DMS79 (cell line): Measurements from ENCODE around the gene CACNG7.
"Not testable (repeated sequence)": the region's sequence is repeated elsewhere in the genome, so short reads cannot be mapped to it uniquely, and the experiment has no call there.

Experiments
- DNase-seq: peaks from one replicate; lab custom pipeline; 2025; lab: John Stamatoyannopoulos, UW

Gene CACNG7

DNA sequence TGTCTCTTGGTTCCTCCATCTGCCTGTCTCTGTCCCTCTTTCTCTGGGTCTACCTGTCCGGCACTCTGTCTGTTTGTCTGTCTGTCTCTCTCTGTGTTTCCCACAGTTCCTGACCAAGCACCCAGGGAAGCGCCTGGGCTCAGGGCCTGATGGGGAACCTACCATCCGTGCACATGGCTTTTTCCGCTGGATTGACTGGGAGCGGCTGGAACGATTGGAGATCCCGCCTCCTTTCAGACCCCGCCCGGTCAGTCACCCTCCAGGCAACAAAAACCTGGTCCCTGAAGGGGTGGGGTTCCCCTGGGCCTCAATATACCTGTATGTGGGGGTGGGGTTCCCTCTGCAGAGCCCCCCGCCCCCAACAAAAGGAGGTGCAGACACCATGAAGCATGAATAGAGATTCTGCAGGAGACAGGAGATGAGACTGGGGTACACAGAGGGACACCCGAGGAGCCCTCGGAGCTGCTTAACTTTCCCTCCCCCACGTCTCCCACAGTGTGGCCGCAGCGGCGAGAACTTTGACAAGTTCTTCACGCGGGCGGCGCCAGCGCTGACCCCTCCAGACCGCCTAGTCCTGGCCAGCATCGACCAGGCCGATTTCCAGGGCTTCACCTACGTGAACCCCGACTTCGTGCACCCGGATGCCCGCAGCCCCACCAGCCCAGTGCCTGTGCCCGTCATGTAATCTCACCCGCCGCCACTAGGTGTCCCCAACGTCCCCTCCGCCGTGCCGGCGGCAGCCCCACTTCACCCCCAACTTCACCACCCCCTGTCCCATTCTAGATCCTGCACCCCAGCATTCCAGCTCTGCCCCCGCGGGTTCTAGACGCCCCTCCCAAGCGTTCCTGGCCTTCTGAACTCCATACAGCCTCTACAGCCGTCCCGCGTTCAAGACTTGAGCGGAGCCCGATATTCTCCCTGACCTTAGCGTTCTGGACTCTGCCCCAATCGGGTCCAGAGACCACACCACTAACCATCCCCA lies 2.6 kb upstream of the CACNG7 start:
- DNase-seq = no peak

- DNase-seq = no peak
Measured at GRCh38 chr19:53907193-53907581, 1.9 kb upstream of the CACNG7 start.

- DNase-seq = no peak
Measured at GRCh38 chr19:53907690-53908089, 1.4 kb upstream of the CACNG7 start.

GRCh38 chr19:53908106-53908934 lies 758 bp upstream of the CACNG7 start:
- DNase-seq = peak; percentile 23

- no peak for DNase-seq
Measured at GRCh38 chr19:53909471-53910169, 542 bp downstream of the CACNG7 start.

GRCh38 chr19:53910170-53910518 lies 1.1 kb downstream of the CACNG7 start:
- no peak for DNase-seq

- no peak for DNase-seq
Measured at GRCh38 chr19:53912653-53913052, 3.6 kb downstream of the CACNG7 start.

GRCh38 chr19:53915000-53915399 lies 5.9 kb downstream of the CACNG7 start:
- DNase-seq = no peak

GRCh38 chr19:53916004-53916403 lies 6.9 kb downstream of the CACNG7 start:
- DNase-seq = no peak

GRCh38 chr19:53917356-53917755 lies 8.3 kb downstream of the CACNG7 start:
- no peak for DNase-seq

DNA sequence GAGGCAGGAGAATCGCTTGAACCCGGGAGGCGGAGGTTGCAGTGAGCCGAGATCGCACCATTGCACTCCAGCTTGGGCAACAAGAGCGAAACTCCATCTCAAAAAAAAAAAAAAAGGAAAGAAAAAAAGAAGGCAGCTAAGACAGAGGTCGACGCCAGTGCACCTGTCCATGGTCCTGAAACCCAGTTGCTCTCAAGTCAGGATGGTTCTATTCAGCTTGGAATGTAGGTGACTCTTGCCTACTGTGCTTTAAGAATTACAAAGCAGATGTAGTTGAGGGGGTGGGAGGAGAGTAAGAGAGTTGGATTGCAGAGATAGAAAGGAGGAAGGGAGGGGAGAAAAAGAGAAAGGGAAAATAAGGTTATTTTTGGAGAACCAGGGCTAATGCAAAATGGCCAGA lies 18.7 kb downstream of the CACNG7 start:
- no peak for DNase-seq

GRCh38 chr19:53936029-53936428 lies 27.0 kb downstream of the CACNG7 start:
- DNase-seq = no peak

- no peak for DNase-seq
Measured at GRCh38 chr19:53942001-53942786, 33.1 kb downstream of the CACNG7 start.

GRCh38 chr19:53944416-53944815 lies 35.3 kb downstream of the CACNG7 start:
- no peak for DNase-seq

DNA sequence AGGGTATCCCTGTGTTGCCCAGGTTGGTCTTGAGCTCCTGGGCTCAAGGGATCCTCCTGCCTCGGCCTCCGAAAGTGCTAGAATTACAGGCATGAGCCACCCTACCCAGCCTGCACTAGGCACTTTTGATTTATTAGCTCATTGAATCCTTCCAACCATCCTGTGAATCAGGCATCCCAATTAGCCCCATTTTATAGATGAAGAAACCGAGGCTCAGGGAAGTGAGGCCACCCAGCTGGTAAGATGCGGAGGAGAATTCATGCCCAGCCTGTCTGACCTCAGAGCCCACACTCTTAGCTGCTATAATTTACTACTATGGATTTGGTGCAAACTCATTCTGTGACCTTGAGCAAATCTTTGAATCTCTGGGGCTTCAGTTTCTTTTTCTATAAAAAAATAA lies 35.9 kb downstream of the CACNG7 start:
- no peak for DNase-seq

GRCh38 chr19:53945441-53945840 lies 36.4 kb downstream of the CACNG7 start:
- DNase-seq = no peak

DNA sequence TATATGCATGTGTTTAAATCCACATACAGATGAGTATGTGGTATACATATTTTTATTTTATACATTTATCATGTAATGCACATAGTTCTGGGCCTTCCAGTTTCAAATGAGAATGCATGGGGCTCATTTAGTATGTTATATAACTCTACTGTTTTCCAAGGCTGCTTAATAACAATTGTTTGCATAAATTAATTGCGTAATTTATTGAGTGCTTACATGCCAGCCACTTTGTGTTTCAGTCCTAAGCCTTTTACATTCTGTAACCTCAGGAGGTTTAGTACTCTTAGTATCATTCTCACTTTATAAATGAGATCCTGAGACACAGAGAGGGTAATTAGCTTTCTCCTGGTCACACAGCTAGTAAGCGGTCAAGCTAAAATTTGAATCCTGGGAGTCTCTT lies 36.9 kb downstream of the CACNG7 start:
- no peak for DNase-seq

- DNase-seq = no peak
Measured at GRCh38 chr19:53947624-53948023, 38.5 kb downstream of the CACNG7 start.

DNA sequence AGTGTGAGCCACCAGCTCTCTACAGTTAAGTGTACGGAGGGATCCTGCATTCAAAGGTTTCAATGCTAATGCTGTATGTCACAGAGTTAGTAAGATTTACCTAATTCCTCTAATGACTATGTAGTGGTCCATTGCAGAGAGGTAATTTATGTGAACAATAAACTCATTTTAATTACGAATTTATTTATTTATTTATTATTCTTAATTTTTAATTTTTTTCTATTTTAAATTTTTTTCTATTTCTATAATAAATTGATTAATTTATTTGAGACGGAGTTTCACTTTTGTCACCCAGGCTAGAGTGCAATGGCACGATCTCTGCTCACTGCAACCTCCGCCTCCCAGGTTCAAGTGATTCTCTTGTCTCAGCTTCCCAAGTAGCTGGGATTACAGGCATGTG lies 39.5 kb downstream of the CACNG7 start:
- not testable (repeated sequence) for DNase-seq

- no peak for DNase-seq
Measured at GRCh38 chr19:53951436-53951835, 42.4 kb downstream of the CACNG7 start.

DNA sequence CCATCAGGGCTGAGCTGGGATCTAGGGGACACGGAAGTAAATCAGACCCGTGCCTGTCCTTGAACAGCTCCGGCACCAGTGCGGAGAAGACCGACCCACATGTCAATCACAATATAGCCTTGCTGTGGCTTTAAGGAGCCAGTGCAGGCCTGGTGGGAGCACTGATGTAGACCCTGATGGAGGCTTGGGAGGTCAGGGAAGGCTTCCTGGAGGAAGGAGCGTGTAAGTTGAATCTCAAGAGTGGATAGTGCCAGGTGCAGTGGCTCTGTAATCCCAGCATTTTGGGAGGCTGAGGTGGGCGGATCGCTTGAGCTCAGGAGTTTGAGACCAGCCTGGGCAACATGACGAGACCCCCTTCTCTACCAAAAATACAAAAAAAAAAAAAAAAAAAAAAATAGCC lies 42.9 kb downstream of the CACNG7 start:
- no peak for DNase-seq

DNA sequence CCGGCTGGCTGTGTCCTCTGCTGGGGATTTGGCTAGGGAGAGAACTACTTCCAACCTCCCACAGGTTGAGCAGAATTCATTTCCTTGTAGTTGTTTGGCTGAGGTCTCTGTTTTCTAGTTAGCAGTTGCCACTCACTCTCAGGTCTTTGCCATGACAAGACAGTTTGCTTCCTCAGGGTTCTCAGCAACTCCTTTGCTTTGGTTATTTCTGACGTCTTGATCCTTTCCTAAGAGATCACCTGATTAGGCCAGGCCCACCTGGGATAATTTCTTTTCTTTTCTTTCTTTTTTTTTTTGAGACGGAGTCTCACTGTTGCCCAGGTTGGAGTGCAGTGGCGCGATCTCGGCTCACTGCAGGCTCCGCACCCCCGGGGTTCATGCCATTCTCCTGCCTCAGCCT lies 44.3 kb downstream of the CACNG7 start:
- no peak for DNase-seq
